CD4-positive, alpha-beta T cell (primary cell): ENCODE results near the gene LITAF. TPM values are rescaled to one million over a fixed set of nuclear protein-coding genes. Genes with fewer than 3 reads are reported as not detected.
"Not testable (repeated sequence)": the region's sequence is repeated elsewhere in the genome, so short reads cannot be mapped to it uniquely, and the experiment has no call there.

Experiments used
- ATAC-seq: fragments of 200-7000 bp; cut with Tn5 transposase; one replicate; pipeline ENCODE4 v1.10.0; 2022; ENCODE audit warnings: mild to moderate bottlenecking; ENCODE audit not compliant: poor library complexity
- CTCF ChIA-PET: fragments of 350-600 bp; sonication (Branson Sonifier 250); formaldehyde crosslinking; loops from one replicate; lab custom pipeline; 2021; ENCODE audit warnings: antibody characterized with exemption, inconsistent platforms; lab: Charles Lee
- POLR2A ChIA-PET: fragments of 350-600 bp; sonication (Branson Sonifier 250); formaldehyde crosslinking; loops from one replicate; lab custom pipeline; 2021; ENCODE audit warnings: antibody characterized with exemption, inconsistent platforms; lab: Charles Lee
- DNase-seq, 14 experiments: peaks; one replicate each; pipeline ENCODE4 v3.0.0-alpha.2; 2013 to 2020; ENCODE audit warnings: mixed read lengths in 2 of 14
- H3K27ac ChIP-seq, 2 donors: one replicate each; pipeline versions ENCODE4 v1.5.1 to v1.7.0; 2013; ENCODE audit warnings: low read length in 2 of 2, low read depth in 1 of 2, mild to moderate bottlenecking in 1 of 2
- H3K27me3 ChIP-seq, 2 experiments: 1 replicate in 1 of 2; 2 replicates in 1 of 2; pipeline versions ENCODE4 v1.6.1 to v1.7.0; 2013; ENCODE audit warnings: low read length in 2 of 2, control low read depth in 1 of 2, mild to moderate bottlenecking in 1 of 2, moderate library complexity in 1 of 2; ENCODE audit not compliant: insufficient read depth in 2 of 2, control insufficient read depth in 1 of 2
- H3K36me3 ChIP-seq: one replicate; pipeline ENCODE4 v1.6.1; 2013; ENCODE audit warnings: low read length, control low read depth; ENCODE audit not compliant: insufficient read depth
- H3K4me1 ChIP-seq: one replicate; pipeline ENCODE4 v1.6.1; 2013; ENCODE audit warnings: low read length, control low read depth; ENCODE audit not compliant: insufficient read depth
- H3K4me3 ChIP-seq: one replicate; pipeline ENCODE4 v1.5.1; 2013; ENCODE audit warnings: mild to moderate bottlenecking, low read length, moderate library complexity
- H3K9me3 ChIP-seq, 2 experiments: 1 replicate in 1 of 2; 2 replicates in 1 of 2; pipeline versions ENCODE4 v1.6.1 to v1.7.0; 2013; ENCODE audit warnings: low read length in 2 of 2, mild to moderate bottlenecking in 2 of 2, control low read depth in 1 of 2, moderate library complexity in 1 of 2; ENCODE audit not compliant: control insufficient read depth in 1 of 2, insufficient read depth in 1 of 2
- H3K27ac Mint-ChIP-seq: one replicate; pipeline ENCODE4 v1.8.0; 2020; ENCODE audit warnings: mixed read lengths
- H3K27me3 Mint-ChIP-seq: one replicate; pipeline ENCODE4 v1.8.0; 2021; ENCODE audit warnings: mixed read lengths
- H3K36me3 Mint-ChIP-seq: one replicate; pipeline ENCODE4 v1.8.0; 2021; ENCODE audit warnings: low read depth, mixed read lengths
- H3K4me1 Mint-ChIP-seq: one replicate; pipeline ENCODE4 v1.8.0; 2021; ENCODE audit warnings: low read depth, mixed read lengths
- H3K4me3 Mint-ChIP-seq: one replicate; pipeline ENCODE4 v1.8.0; 2020; ENCODE audit warnings: mild to moderate bottlenecking, mixed read lengths
- H3K9me3 Mint-ChIP-seq: one replicate; pipeline ENCODE4 v1.8.0; 2020; ENCODE audit warnings: mixed read lengths
- intact Hi-C, 2 experiments: fragments of 100-400 bp; cut with DNase I in 1 of 2; cut with micrococcal nuclease in 1 of 2; formaldehyde crosslinking; loops; one replicate each; pipeline versions ENCODE4 v1.15.1 to v1.9.0; 2023 to 2025; cut with DNase I, micrococcal nuclease
- total RNA-seq, 174 experiments: library from RNA in 2 of 174; stranded (reverse) in 2 of 174; gene quantifications; one replicate each; pipeline ENCODE4 v1.2.3 and lab custom pipeline; 2021 to 2026
- TF ChIP-seq, protein P1 (sequence below): fragments of 200-600 bp; IDR thresholded peaks from one replicate; pipeline ENCODE4 v1.8.0; 2022; ENCODE audit warnings: antibody characterized with exemption, mild to moderate bottlenecking

LITAF gene
- total RNA-seq, 2 experiments from 2014 or later: 226 to 257 TPM

DNA sequence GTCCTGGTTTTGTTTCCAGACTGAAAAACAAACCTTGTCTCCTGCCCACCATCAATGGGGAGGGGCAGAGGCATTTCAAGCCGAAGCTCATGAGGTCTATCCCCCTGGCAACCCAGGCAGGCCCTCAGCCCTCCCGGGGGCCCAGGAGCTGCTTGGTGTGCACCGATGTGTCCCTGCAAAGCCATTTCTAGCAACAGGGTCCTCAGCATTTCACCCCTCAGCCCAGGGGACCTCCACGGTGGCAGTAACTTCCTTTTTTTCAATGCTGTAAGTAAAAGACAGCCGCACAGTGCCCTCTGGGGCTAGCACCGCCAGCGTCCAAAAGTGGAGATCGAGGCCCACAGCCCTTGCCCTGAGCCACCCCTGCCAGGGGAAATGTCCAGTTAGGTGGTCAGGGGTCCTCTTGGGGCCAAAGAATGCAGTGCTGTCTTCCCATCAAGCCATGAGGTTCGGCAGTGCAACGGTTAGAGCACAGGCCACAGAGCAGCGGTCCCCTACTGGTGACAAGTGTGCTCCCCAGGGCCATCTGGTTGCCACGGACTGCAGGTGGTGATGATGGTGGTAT is 79.9 kb downstream of the LITAF start:
- no peak overlapping the region for H3K4me3 ChIP-seq
- intact Hi-C loops: no loop called here
- H3K36me3 ChIP-seq: no peaks in the 10 kb centered on the region
- Mint-ChIP-seq H3K4me3 (no peak overlapping the region), H3K9me3 (no peaks in the 10 kb centered on the region), H3K36me3 (no peaks in the 10 kb centered on the region), H3K27ac (no peak overlapping the region), H3K27me3 (no peaks in the 10 kb centered on the region), H3K4me1 (no peaks in the 10 kb centered on the region)
- POLR2A ChIA-PET: no interaction called here
- TF ChIP-seq, protein P1, sequence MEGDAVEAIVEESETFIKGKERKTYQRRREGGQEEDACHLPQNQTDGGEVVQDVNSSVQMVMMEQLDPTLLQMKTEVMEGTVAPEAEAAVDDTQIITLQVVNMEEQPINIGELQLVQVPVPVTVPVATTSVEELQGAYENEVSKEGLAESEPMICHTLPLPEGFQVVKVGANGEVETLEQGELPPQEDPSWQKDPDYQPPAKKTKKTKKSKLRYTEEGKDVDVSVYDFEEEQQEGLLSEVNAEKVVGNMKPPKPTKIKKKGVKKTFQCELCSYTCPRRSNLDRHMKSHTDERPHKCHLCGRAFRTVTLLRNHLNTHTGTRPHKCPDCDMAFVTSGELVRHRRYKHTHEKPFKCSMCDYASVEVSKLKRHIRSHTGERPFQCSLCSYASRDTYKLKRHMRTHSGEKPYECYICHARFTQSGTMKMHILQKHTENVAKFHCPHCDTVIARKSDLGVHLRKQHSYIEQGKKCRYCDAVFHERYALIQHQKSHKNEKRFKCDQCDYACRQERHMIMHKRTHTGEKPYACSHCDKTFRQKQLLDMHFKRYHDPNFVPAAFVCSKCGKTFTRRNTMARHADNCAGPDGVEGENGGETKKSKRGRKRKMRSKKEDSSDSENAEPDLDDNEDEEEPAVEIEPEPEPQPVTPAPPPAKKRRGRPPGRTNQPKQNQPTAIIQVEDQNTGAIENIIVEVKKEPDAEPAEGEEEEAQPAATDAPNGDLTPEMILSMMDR: no peak
- no peaks in the 10 kb centered on the region for H3K4me1 ChIP-seq
- DNase-seq (no peak), ATAC-seq (no peak)
- CTCF ChIA-PET: no interaction called here
- no peak overlapping the region for H3K27ac ChIP-seq
- no peaks in the 10 kb centered on the region for H3K9me3 ChIP-seq
- no peaks in the 10 kb centered on the region for H3K27me3 ChIP-seq

DNA sequence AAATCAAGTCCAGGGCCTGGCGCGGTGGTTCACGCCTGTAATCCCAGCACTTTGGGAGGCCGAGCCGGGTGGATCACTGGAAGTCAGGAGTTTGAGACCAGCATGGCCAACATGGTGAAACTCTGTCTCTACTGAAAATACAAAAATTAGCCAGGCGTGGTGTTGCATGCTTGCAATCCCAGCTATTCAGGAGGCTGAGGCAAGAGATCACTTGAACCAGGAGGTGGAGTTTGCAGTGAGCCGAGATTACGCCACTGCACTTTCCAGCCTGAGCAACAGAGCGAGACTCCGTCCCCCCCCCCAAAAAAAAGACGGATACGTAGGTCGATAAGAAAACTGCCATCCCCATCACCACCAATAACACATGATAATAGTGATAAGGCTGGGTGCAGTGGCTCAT is 82.5 kb downstream of the LITAF start:
- H3K4me1 ChIP-seq, H3K4me3 Mint-ChIP-seq, H3K27ac Mint-ChIP-seq, DNase-seq, intact Hi-C loops, H3K27ac ChIP-seq, H3K9me3 ChIP-seq, H3K4me1 Mint-ChIP-seq, H3K27me3 Mint-ChIP-seq, H3K4me3 ChIP-seq, H3K36me3 ChIP-seq, ATAC-seq, H3K27me3 ChIP-seq, H3K36me3 Mint-ChIP-seq, H3K9me3 Mint-ChIP-seq: not testable (repeated sequence)
- POLR2A ChIA-PET: interaction anchor here (1.1 kb wide), 1 partner anchor 293 kb away, joined by 3 read pairs; the partner anchor contains the start of gene ZC3H7A
- CTCF ChIA-PET: interaction anchor here (0.6 kb wide), 1 partner anchor 493 kb away, joined by 3 read pairs; no protein-coding TSS in a partner anchor

DNA sequence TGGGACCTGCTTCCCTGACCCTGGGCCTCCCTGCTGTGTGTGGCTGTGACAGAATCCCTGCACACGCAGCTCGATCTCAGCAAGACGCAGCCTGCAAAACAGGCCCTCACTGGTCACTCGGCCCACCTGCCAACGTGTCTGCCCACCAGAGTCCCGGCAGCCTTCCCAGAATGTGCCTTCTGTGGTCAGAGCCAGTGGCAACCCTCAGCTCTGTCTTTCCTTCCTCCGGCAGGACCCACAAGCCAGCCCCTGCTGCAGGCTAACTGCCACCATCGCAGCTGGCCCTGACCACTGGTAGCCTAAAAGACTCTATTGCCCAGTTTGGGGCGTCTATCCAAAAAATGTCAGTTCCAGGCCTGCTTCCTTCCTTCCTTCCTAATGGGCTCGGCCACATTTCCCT is 83.2 kb downstream of the LITAF start:
- Histone ChIP-seq H3K36me3 (no peaks in the 10 kb centered on the region), H3K4me1 (peaks cover 2% of the 10 kb centered on the region), H3K27me3 (no peaks in the 10 kb centered on the region), H3K9me3 (no peaks in the 10 kb centered on the region), H3K4me3 (no peak overlapping the region), H3K27ac (no peak overlapping the region)
- ChIA-PET POLR2A (no interaction called here), CTCF (no interaction called here)
- intact Hi-C loops: no loop called here
- H3K27me3 Mint-ChIP-seq: no peaks in the 10 kb centered on the region
- no peak overlapping the region for H3K4me3 Mint-ChIP-seq
- peaks cover 3% of the 10 kb centered on the region for H3K4me1 Mint-ChIP-seq
- no peak overlapping the region for H3K27ac Mint-ChIP-seq
- TF ChIP-seq, protein P1: no peak
- DNase-seq: no peak
- no peaks in the 10 kb centered on the region for H3K36me3 Mint-ChIP-seq
- ATAC-seq: no peak
- H3K9me3 Mint-ChIP-seq: no peaks in the 10 kb centered on the region

DNA sequence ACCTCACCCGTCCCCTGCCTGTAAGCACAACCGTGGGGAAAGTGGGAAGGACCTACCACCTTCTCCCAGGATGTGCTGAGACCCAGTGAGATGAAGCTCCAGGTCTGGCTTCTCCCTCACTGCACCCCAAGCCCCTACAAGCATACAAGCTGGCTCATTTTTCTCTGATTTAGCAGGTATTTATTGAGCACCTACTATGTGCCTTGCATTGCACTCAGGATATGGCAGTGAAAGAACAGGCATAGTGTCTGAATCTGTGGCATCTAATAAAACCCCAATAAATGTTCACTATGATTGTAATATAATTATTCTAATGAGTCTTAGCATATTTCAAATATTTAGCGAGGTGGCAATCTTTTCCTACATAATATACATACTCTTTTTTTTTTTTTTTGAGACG is 84.5 kb downstream of the LITAF start:
- Mint-ChIP-seq H3K27ac (no peak overlapping the region), H3K9me3 (no peaks in the 10 kb centered on the region), H3K36me3 (no peaks in the 10 kb centered on the region), H3K4me1 (peaks cover 13% of the 10 kb centered on the region), H3K27me3 (no peaks in the 10 kb centered on the region), H3K4me3 (no peak overlapping the region)
- H3K9me3 ChIP-seq: no peaks in the 10 kb centered on the region
- DNase-seq: no peak
- H3K36me3 ChIP-seq: no peaks in the 10 kb centered on the region
- no peak overlapping the region for H3K27ac ChIP-seq
- ChIA-PET CTCF (no interaction called here), POLR2A (no interaction called here)
- intact Hi-C loops: no loop called here
- no peak overlapping the region for H3K4me3 ChIP-seq
- no peak for ATAC-seq
- H3K27me3 ChIP-seq: no peaks in the 10 kb centered on the region
- TF ChIP-seq, protein P1: no peak
- H3K4me1 ChIP-seq: peaks cover 7% of the 10 kb centered on the region
